OCI-LY1 (cell line): Measurements from ENCODE around the gene PNPLA3.

Experiments used
- H2AFZ ChIP-seq: fragments of 200-600 bp; sonication (generic), shearing (Covaris generic); 2 replicates; pipeline ENCODE4 v1.6.0; 2014; ENCODE audit warnings: antibody characterized with exemption, mild to moderate bottlenecking, low read length
- H3F3A ChIP-seq: fragments of 200-600 bp; sonication (generic), shearing (Covaris generic); 2 replicates; pipeline ENCODE4 v1.6.0; 2014; ENCODE audit warnings: mild to moderate bottlenecking, antibody characterized with exemption, low read length, moderate library complexity; ENCODE audit not compliant: insufficient read depth
- H3K27ac ChIP-seq: fragments of 200-600 bp; sonication (generic); 2 replicates; pipeline ENCODE4 v1.5.1; 2014; ENCODE audit warnings: low read length, mixed run types, mild to moderate bottlenecking, low read depth; ENCODE audit not compliant: poor library complexity, severe bottlenecking
- H3K27me3 ChIP-seq: fragments of 200-600 bp; sonication (generic); 2 replicates; pipeline ENCODE4 v1.6.0; 2014; ENCODE audit warnings: antibody characterized with exemption, mild to moderate bottlenecking, low read length, moderate library complexity; ENCODE audit not compliant: insufficient read depth
- H3K36me3 ChIP-seq: fragments of 200-600 bp; sonication (generic); 2 replicates; pipeline ENCODE4 v1.6.1; 2014; ENCODE audit warnings: mild to moderate bottlenecking, antibody characterized with exemption, low read length, moderate library complexity, mixed read lengths; ENCODE audit not compliant: insufficient read depth
- H3K4me1 ChIP-seq: fragments of 200-600 bp; sonication (generic); 2 replicates; pipeline ENCODE4 v1.5.1; 2014; ENCODE audit warnings: mild to moderate bottlenecking, low read length, moderate library complexity; ENCODE audit not compliant: insufficient read depth, severe bottlenecking
- H3K4me2 ChIP-seq: fragments of 200-600 bp; sonication (generic), shearing (Covaris generic); 2 replicates; pipeline ENCODE4 v1.6.1; 2014; ENCODE audit warnings: low read length
- H3K4me3 ChIP-seq: fragments of 200-600 bp; sonication (generic); 2 replicates; pipeline ENCODE4 v1.5.1; 2014; ENCODE audit warnings: low read length, low read depth, mild to moderate bottlenecking, mixed read lengths; ENCODE audit not compliant: poor library complexity, severe bottlenecking
- H3K79me2 ChIP-seq: fragments of 200-600 bp; shearing (Covaris generic); 2 replicates; pipeline ENCODE4 v1.6.1; 2016; ENCODE audit warnings: mixed run types, low read length, mixed read lengths; ENCODE audit not compliant: insufficient read depth
- H3K9ac ChIP-seq: fragments of 200-600 bp; sonication (generic), shearing (Covaris generic); 2 replicates; pipeline ENCODE4 v1.6.1; 2014; ENCODE audit warnings: mild to moderate bottlenecking, low read length, mixed read lengths
- H3K9me2 ChIP-seq: fragments of 200-600 bp; sonication (generic), shearing (Covaris generic); 2 replicates; pipeline ENCODE4 v1.6.1; 2014; ENCODE audit warnings: low read depth, mild to moderate bottlenecking, low read length, mixed read lengths
- H3K9me3 ChIP-seq: fragments of 200-600 bp; shearing (Covaris generic); 2 replicates; pipeline ENCODE4 v1.6.1; 2014; ENCODE audit warnings: low read length, mixed read lengths
- H4K20me1 ChIP-seq: fragments of 200-600 bp; sonication (generic), shearing (Covaris generic); 2 replicates; pipeline ENCODE4 v1.6.0; 2016; ENCODE audit warnings: mild to moderate bottlenecking, low read length; ENCODE audit not compliant: insufficient read depth
- CTCF ChIP-seq: fragments of 200-600 bp; sonication (generic), shearing (Covaris generic); IDR thresholded peaks from 2 replicates; pipeline ENCODE4 v1.5.1; 2017; ENCODE audit warnings: mild to moderate bottlenecking, antibody characterized with exemption, low read length, moderate library complexity, mixed read lengths
- EZH2 ChIP-seq: fragments of 200-600 bp; sonication (generic), shearing (Covaris generic); IDR thresholded peaks from 2 replicates; pipeline ENCODE4 v1.8.0; 2017; ENCODE audit warnings: borderline replicate concordance, mixed run types, mild to moderate bottlenecking, antibody characterized with exemption, low read length, moderate library complexity, mixed read lengths

Gene PNPLA3

GRCh38 chr22:43921370-43921769, 2.2 kb upstream of the PNPLA3 start:
- Histone ChIP-seq H4K20me1 (no peaks in the 10 kb centered on the region), H3K4me3 (no peak overlapping the region), H3K79me2 (no peaks in the 10 kb centered on the region), H3K27me3 (no peaks in the 10 kb centered on the region), H3K9me3 (no peaks in the 10 kb centered on the region), H2AFZ (no peak overlapping the region), H3K36me3 (no peaks in the 10 kb centered on the region), H3K27ac (no peak overlapping the region), H3K4me1 (no peaks in the 10 kb centered on the region), H3K9me2 (no peaks in the 10 kb centered on the region), H3K9ac (no peak overlapping the region), H3F3A (no peaks in the 10 kb centered on the region), H3K4me2 (no peak overlapping the region)
- no peak for TF ChIP-seq EZH2
- TF ChIP-seq CTCF, result no peak

DNA sequence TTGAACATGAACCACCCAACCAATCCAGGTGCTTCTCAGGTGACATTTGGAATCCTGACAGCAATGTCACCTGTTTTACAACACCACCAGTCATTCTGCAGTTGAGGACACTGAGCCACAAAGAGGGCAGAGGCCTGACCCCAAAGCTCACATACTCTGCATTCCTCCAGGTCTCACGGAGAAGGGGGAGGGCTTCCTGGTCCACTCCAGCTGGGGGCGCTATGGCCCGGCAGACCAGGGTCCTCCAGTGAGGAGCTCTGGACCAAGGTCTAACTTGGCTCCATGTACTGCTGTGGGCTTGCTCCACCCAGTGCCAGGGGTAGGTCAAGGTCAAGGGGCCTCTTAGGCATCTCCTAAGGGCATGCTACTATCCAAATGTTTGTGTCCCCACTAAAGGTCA, 1.5 kb upstream of the PNPLA3 start:
- TF ChIP-seq EZH2 (no peak), CTCF (no peak)
- no peaks in the 10 kb centered on the region for H3K4me1 ChIP-seq
- H3F3A ChIP-seq, result no peaks in the 10 kb centered on the region
- H3K9ac ChIP-seq, result no peak overlapping the region
- no peaks in the 10 kb centered on the region for H3K36me3 ChIP-seq
- no peak overlapping the region for H3K4me3 ChIP-seq
- no peaks in the 10 kb centered on the region for H4K20me1 ChIP-seq
- H3K27ac ChIP-seq, result no peak overlapping the region
- no peaks in the 10 kb centered on the region for H3K79me2 ChIP-seq
- no peaks in the 10 kb centered on the region for H3K9me2 ChIP-seq
- no peaks in the 10 kb centered on the region for H3K9me3 ChIP-seq
- H2AFZ ChIP-seq, result no peak overlapping the region
- no peaks in the 10 kb centered on the region for H3K27me3 ChIP-seq
- H3K4me2 ChIP-seq, result no peak overlapping the region

DNA sequence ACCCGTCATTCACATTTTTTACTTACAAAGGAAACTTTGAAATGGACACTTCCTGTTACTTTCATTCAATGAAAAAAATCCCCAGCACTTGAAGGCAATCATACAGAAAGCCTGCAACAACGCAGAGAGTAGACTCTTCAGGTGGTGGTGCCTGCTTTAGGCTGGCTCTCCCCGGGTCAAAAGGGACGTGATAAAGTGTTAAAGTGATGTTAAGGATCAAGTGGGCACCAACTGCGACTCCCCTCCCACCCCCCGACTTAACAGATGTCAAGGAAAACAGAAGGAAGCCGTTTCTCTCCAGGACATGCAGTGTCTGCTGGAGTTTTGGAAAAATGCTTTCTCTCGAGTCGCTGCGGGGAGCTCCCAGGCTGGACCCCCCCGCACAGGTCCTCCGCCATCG, 414 bp upstream of the PNPLA3 start:
- H3K27me3 ChIP-seq, result peaks cover under 1% of the 10 kb centered on the region; the same call in 1 of the 2 replicates
- no peaks in the 10 kb centered on the region for H3K4me1 ChIP-seq
- no peak overlapping the region for H3K4me3 ChIP-seq
- H3F3A ChIP-seq, result no peaks in the 10 kb centered on the region
- no peaks in the 10 kb centered on the region for H3K9me2 ChIP-seq
- no peak overlapping the region for H3K9ac ChIP-seq
- TF ChIP-seq EZH2 (no peak), CTCF (no peak)
- H3K79me2 ChIP-seq, result no peaks in the 10 kb centered on the region
- no peak overlapping the region for H2AFZ ChIP-seq
- H4K20me1 ChIP-seq, result no peaks in the 10 kb centered on the region
- H3K36me3 ChIP-seq, result no peaks in the 10 kb centered on the region
- no peak overlapping the region for H3K27ac ChIP-seq
- no peaks in the 10 kb centered on the region for H3K9me3 ChIP-seq
- no peak overlapping the region for H3K4me2 ChIP-seq
